Caco-2 (cell line): ENCODE results near the gene RNASE1. TPM values are rescaled to one million over a fixed set of nuclear protein-coding genes. Genes with fewer than 3 reads are reported as not detected.
"Not testable (repeated sequence)": the region's sequence is repeated elsewhere in the genome, so short reads cannot be mapped to it uniquely, and the experiment has no call there.

Source experiments
- BruUV-seq: library from RNA; stranded (reverse); fragments of 400-500 nt; replicated peaks from 2 replicates; lab custom pipeline; 2021; lab: Mats Ljungman, UMichigan
- CTCF ChIA-PET: fragments of 300-600 bp; sonication (Branson Sonifier 250); formaldehyde crosslinking; loops from one replicate; lab custom pipeline; 2022; ENCODE audit warnings: antibody characterized with exemption; lab: Charles Lee
- POLR2A ChIA-PET: fragments of 300-600 bp; sonication (Branson Sonifier 250); formaldehyde crosslinking; loops from one replicate; lab custom pipeline; 2022; ENCODE audit warnings: antibody characterized with exemption; lab: Charles Lee
- DNase-seq, 2 experiments: peaks; one replicate each; pipeline versions ENCODE4 v3.0.0 to v3.0.0-alpha.2; 2020 to 2022
- H3K27me3 ChIP-seq: replicated peaks from 2 replicates; pipeline ENCODE4 v1.6.0; 2011; ENCODE audit warnings: low read length; ENCODE audit not compliant: control insufficient read depth, insufficient read depth
- H3K36me3 ChIP-seq: 2 replicates; pipeline ENCODE4 v1.5.1; 2011; ENCODE audit warnings: low read length; ENCODE audit not compliant: control insufficient read depth, insufficient read depth
- H3K4me1 ChIP-seq: fragments of 250-450 bp; sonication (Bioruptor Pico); 2 replicates; pipeline ENCODE4 v1.5.1; 2020; ENCODE audit warnings: mild to moderate bottlenecking
- H3K4me3 ChIP-seq: 2 replicates; pipeline ENCODE4 v1.5.1; 2011; ENCODE audit warnings: low read depth, mild to moderate bottlenecking, control low read depth, low read length
- H3K9me3 ChIP-seq: fragments of 250-450 bp; sonication (Bioruptor Pico); 2 replicates; pipeline ENCODE4 v1.5.1; 2020; ENCODE audit warnings: mild to moderate bottlenecking, moderate library complexity
- H3K27ac Mint-ChIP-seq: one replicate; pipeline ENCODE4 v1.8.0; 2022; ENCODE audit warnings: mixed read lengths; ENCODE audit not compliant: unreplicated experiment
- H3K27me3 Mint-ChIP-seq: one replicate; pipeline ENCODE4 v1.8.0; 2022; ENCODE audit warnings: mixed read lengths; ENCODE audit not compliant: insufficient read depth, unreplicated experiment
- H3K36me3 Mint-ChIP-seq: one replicate; pipeline ENCODE4 v1.8.0; 2022; ENCODE audit warnings: mild to moderate bottlenecking, mixed read lengths; ENCODE audit not compliant: insufficient read depth, unreplicated experiment
- H3K4me1 Mint-ChIP-seq: one replicate; pipeline ENCODE4 v1.8.0; 2022; ENCODE audit warnings: low read depth, mixed read lengths; ENCODE audit not compliant: unreplicated experiment
- H3K4me3 Mint-ChIP-seq: one replicate; pipeline ENCODE4 v1.8.0; 2022; ENCODE audit warnings: mild to moderate bottlenecking, moderate library complexity, mixed read lengths; ENCODE audit not compliant: unreplicated experiment
- H3K9me3 Mint-ChIP-seq: one replicate; pipeline ENCODE4 v1.8.0; 2022; ENCODE audit warnings: mixed read lengths; ENCODE audit not compliant: unreplicated experiment
- CTCF ChIP-seq, 2 experiments: fragments of 200-600 bp in 1 of 2; IDR thresholded peaks; 1 replicate in 1 of 2; 2 replicates in 1 of 2; pipeline versions ENCODE4 v1.5.1 to v1.8.0; 2011 to 2022; ENCODE audit warnings: antibody characterized with exemption in 1 of 2, control low read depth in 1 of 2, inconsistent platforms in 1 of 2, low read depth in 1 of 2, low read length in 1 of 2, mild to moderate bottlenecking in 1 of 2, moderate library complexity in 1 of 2; ENCODE audit not compliant: insufficient read depth in 1 of 2, severe bottlenecking in 1 of 2, unreplicated experiment in 1 of 2
- intact Hi-C: fragments of 100-400 bp; cut with micrococcal nuclease; formaldehyde crosslinking; loops from one replicate; pipeline ENCODE4 v1.10.0; 2022; ENCODE audit not compliant: unreplicated experiment
- total RNA-seq: library from RNA; stranded (reverse); gene quantifications from 2 replicates; pipeline ENCODE4 v1.2.3, GENCODE V29; 2022

Gene RNASE1
- total RNA-seq, 1 experiment from 2014 or later = 1.5 TPM

DNA sequence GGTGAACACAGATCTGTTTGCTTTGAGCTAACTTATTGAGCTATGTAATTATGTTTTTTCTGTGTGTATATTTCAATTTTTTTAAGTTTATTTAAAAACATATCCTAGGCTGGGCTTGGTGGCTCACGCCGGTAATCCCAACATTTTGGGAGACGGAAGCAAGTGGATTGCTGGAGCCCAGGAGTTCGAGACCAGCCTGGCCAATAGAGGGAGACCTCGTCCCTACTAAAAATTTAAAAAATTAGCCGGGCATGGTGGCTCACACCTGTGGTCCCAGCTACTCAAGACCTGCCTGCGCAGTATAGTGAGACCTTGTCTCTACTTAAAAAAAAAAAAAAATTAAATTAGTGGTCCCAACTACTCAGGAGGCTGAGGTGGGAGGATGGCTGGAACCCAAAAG lies 16.2 kb upstream of the RNASE1 start:
- BruUV-seq = no TSS peak

DNA sequence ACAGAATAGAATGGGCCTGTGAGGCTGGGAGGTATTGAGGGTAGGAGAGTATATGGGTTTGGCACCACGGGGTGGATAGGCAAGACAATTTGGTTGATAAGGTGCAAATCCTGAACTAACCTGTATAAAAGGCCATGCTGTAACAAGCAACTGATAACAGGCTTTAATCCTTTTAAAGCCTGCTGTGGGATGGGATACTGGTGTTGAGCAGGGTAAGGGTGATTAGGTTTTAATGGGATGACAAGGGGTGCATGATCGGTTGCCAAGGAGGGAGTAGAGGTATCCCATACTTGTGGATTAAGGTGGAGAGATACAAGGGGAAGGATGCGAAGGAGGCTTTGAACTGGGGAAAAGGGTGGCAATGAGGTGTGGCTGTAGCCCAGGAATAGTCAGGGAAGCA lies 13.3 kb upstream of the RNASE1 start:
- peaks cover 18% of the 10 kb centered on the region for H3K4me1 ChIP-seq
- H3K9me3 Mint-ChIP-seq, H3K9me3 ChIP-seq, H3K27me3 Mint-ChIP-seq, H3K4me3 Mint-ChIP-seq, CTCF ChIA-PET, H3K27me3 ChIP-seq, H3K4me3 ChIP-seq, H3K27ac Mint-ChIP-seq, H3K36me3 Mint-ChIP-seq, DNase-seq, BruUV-seq, H3K36me3 ChIP-seq: not testable (repeated sequence)
- intact Hi-C loops = loop anchor here (5.0 kb wide), 1 partner anchor 41 kb away; no protein-coding TSS in a partner anchor
- H3K4me1 Mint-ChIP-seq = peaks cover 27% of the 10 kb centered on the region
- POLR2A ChIA-PET = interaction anchor here (0.6 kb wide), 1 partner anchor 96 kb away, joined by 4 read pairs; no protein-coding TSS in a partner anchor

More for the DNA sequence above, 16.2 kb upstream of the RNASE1 start:
- no peaks in the 10 kb centered on the region for H3K27me3 ChIP-seq
- no peak overlapping the region for H3K4me3 ChIP-seq
- H3K9me3 ChIP-seq = 0 out of 2 replicates have a peak, but pooled peaks cover 4% of the 10 kb centered on the region
- Mint-ChIP-seq H3K4me1 (peaks cover 27% of the 10 kb centered on the region), H3K27me3 (no peaks in the 10 kb centered on the region), H3K4me3 (no peak overlapping the region), H3K36me3 (no peaks in the 10 kb centered on the region), H3K27ac (no peak overlapping the region), H3K9me3 (peaks cover 8% of the 10 kb centered on the region)
- peaks cover 4% of the 10 kb centered on the region; the same call in 1 of the 2 replicates for H3K4me1 ChIP-seq
- no peaks in the 10 kb centered on the region for H3K36me3 ChIP-seq
- TF ChIP-seq CTCF (IDR thresholded peaks at IDR 0.05; ENCODE audit: insufficient read depth in 1 of 2, low read depth in 1 of 2, low read length in 1 of 2, severe bottlenecking in 1 of 2, unreplicated experiment in 1 of 2) = peak; percentile 10 to 37
- POLR2A ChIA-PET = no interaction called here
- intact Hi-C loops = loop anchor here (5.0 kb wide), 1 partner anchor 38 kb away; no protein-coding TSS in a partner anchor
- peak in 1 of 2 experiments; percentile 28 for DNase-seq
- CTCF ChIA-PET = interaction anchor here (0.8 to 1.3 kb wide), 4 partner anchors 39 to 152 kb away, joined by 3 to 10 read pairs (median 3); no protein-coding TSS in a partner anchor

- Mint-ChIP-seq H3K27me3 (peaks cover 7% of the 10 kb centered on the region), H3K4me3 (no peak overlapping the region), H3K4me1 (peaks cover 38% of the 10 kb centered on the region), H3K36me3 (no peaks in the 10 kb centered on the region), H3K27ac (no peak overlapping the region), H3K9me3 (no peaks in the 10 kb centered on the region)
- TF ChIP-seq CTCF (IDR thresholded peaks at IDR 0.05; ENCODE audit: insufficient read depth in 1 of 2, low read depth in 1 of 2, low read length in 1 of 2, severe bottlenecking in 1 of 2, unreplicated experiment in 1 of 2) = no peak
- intact Hi-C loops = no loop called here
- peak; percentile 29 to 51 for DNase-seq
- no TSS peak for BruUV-seq
- no peaks in the 10 kb centered on the region for H3K27me3 ChIP-seq
- no peaks in the 10 kb centered on the region for H3K9me3 ChIP-seq
- H3K4me1 ChIP-seq = peaks cover 30% of the 10 kb centered on the region
- CTCF ChIA-PET = interaction anchor here (0.6 kb wide), 1 partner anchor 159 kb away, joined by 3 read pairs; no protein-coding TSS in a partner anchor
- H3K4me3 ChIP-seq = no peak overlapping the region
- POLR2A ChIA-PET = no interaction called here
- no peaks in the 10 kb centered on the region; the same call in 1 of the 2 replicates for H3K36me3 ChIP-seq
Measured at GRCh38 chr14:20811986-20812975, 9.6 kb upstream of the RNASE1 start.
